ENCODE data around the gene CUL4A.

DNA sequence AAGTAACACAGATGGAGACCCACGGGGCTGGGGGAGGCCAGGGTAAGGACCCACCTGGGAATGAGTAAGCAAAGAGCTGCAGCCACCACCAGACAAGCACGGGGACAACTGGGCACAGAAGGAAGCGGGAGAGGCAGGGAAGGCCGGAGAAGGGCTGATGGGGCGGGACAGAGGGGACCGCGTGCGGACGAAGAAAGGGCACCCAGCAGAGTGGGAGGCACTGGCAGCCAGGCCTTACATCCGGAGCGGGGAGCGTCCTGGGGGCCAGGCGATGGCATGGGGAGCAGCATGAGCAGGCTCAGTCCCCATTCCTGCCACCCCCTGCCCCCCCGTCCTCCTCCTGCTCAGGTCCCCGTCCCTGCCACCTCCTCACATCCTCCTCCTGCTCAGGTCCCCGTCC lies 48.0 kb upstream of the CUL4A start:
- TF ChIP-seq, protein P1, sequence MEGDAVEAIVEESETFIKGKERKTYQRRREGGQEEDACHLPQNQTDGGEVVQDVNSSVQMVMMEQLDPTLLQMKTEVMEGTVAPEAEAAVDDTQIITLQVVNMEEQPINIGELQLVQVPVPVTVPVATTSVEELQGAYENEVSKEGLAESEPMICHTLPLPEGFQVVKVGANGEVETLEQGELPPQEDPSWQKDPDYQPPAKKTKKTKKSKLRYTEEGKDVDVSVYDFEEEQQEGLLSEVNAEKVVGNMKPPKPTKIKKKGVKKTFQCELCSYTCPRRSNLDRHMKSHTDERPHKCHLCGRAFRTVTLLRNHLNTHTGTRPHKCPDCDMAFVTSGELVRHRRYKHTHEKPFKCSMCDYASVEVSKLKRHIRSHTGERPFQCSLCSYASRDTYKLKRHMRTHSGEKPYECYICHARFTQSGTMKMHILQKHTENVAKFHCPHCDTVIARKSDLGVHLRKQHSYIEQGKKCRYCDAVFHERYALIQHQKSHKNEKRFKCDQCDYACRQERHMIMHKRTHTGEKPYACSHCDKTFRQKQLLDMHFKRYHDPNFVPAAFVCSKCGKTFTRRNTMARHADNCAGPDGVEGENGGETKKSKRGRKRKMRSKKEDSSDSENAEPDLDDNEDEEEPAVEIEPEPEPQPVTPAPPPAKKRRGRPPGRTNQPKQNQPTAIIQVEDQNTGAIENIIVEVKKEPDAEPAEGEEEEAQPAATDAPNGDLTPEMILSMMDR (IDR thresholded peaks at IDR 0.05; ENCODE audit: low read length), result no peak
- TF ChIP-seq EZH2 (optimal IDR thresholded peaks at IDR 0.05; ENCODE audit: low read depth, low read length) (no peak), EZH2phosphoT487 (IDR thresholded peaks at IDR 0.05; ENCODE audit: low read length) (no peak)

Data from MM.1S (cell line).